B cell (primary cell): ENCODE data around the gene PIWIL4. TPM values are rescaled to one million over a fixed set of nuclear protein-coding genes. Genes with fewer than 3 reads are reported as not detected.

Source experiments
- ATAC-seq: fragments of 200-7000 bp; cut with Tn5 transposase; one replicate; pipeline ENCODE4 v1.10.0; 2021; ENCODE audit warnings: low read depth, mild to moderate bottlenecking, moderate number of reproducible peaks, moderate library complexity
- CTCF ChIA-PET: fragments of 350-600 bp; sonication (Branson Sonifier 250); formaldehyde crosslinking; loops from one replicate; lab custom pipeline; 2021; ENCODE audit warnings: antibody characterized with exemption, inconsistent platforms; lab: Charles Lee
- POLR2A ChIA-PET: fragments of 350-600 bp; sonication (Branson Sonifier 250); formaldehyde crosslinking; loops from one replicate; lab custom pipeline; 2021; ENCODE audit warnings: antibody characterized with exemption; lab: Charles Lee
- DNase-seq: peaks from one replicate; pipeline ENCODE4 v3.0.0; 2013
- H2AFZ ChIP-seq: 2 replicates; pipeline ENCODE4 v1.6.1; 2012; ENCODE audit warnings: mild to moderate bottlenecking, low read depth, low read length; ENCODE audit not compliant: insufficient read depth, poor library complexity, severe bottlenecking
- H3K27ac ChIP-seq, 2 donors: 1 replicate in 1 of 2; 2 replicates in 1 of 2; pipeline ENCODE4 v1.5.1; 2012 to 2013; ENCODE audit warnings: low read length in 2 of 2, mild to moderate bottlenecking in 2 of 2, moderate library complexity in 1 of 2
- H3K27me3 ChIP-seq, 4 experiments: fragments of 200-600 bp in 1 of 4; sonication (generic) in 1 of 4; replicated peaks in 1 of 4; 1 replicate in 2 of 4; 2 replicates in 2 of 4; pipeline versions ENCODE4 v1.6.1 to v1.7.0; 2013 to 2016; ENCODE audit warnings: low read length in 3 of 4, mild to moderate bottlenecking in 2 of 4, mixed read lengths in 1 of 4, moderate library complexity in 1 of 4; ENCODE audit not compliant: insufficient read depth in 4 of 4, control insufficient read depth in 3 of 4; ENCODE audit errors: control extremely low read depth in 1 of 4
- H3K36me3 ChIP-seq, 2 experiments: replicated peaks in 1 of 2; 1 replicate in 1 of 2; 2 replicates in 1 of 2; pipeline versions ENCODE4 v1.6.1 to v1.7.1; 2013; ENCODE audit warnings: low read length in 1 of 2; ENCODE audit not compliant: insufficient read depth in 2 of 2, control insufficient read depth in 1 of 2; ENCODE audit errors: control extremely low read depth in 1 of 2, extremely low read depth in 1 of 2
- H3K4me1 ChIP-seq, 2 donors: fragments of 200-600 bp in 1 of 2; sonication (generic) in 1 of 2; 1 replicate in 1 of 2; 2 replicates in 1 of 2; pipeline versions ENCODE4 v1.5.1 to v1.6.1; 2013 to 2017; ENCODE audit warnings: low read length in 2 of 2; ENCODE audit not compliant: control insufficient read depth in 2 of 2, insufficient read depth in 2 of 2
- H3K4me2 ChIP-seq: replicated peaks from 2 replicates; pipeline ENCODE3; 2012; ENCODE audit warnings: mild to moderate bottlenecking, low read depth, low read length; ENCODE audit not compliant: poor library complexity, severe bottlenecking
- H3K4me3 ChIP-seq, 5 experiments: fragments of 200-600 bp in 1 of 5; sonication (generic) in 1 of 5; 1 replicate in 3 of 5; 2 replicates in 2 of 5; pipeline versions ENCODE4 v1.5.1 to v1.7.0; 2011 to 2016; ENCODE audit warnings: low read length in 4 of 5, mild to moderate bottlenecking in 4 of 5, low read depth in 2 of 5, control low read depth in 1 of 5, moderate library complexity in 1 of 5; ENCODE audit not compliant: insufficient read depth in 1 of 5; ENCODE audit errors: control extremely low read depth in 1 of 5, extremely low read depth in 1 of 5
- H3K79me2 ChIP-seq: fragments of 200-600 bp; sonication (generic); one replicate; pipeline ENCODE4 v1.6.0; 2016; ENCODE audit warnings: low read length; ENCODE audit not compliant: control insufficient read depth, insufficient read depth
- H3K9ac ChIP-seq: fragments of 200-600 bp; sonication (generic); 2 replicates; pipeline ENCODE4 v1.6.1; 2017; ENCODE audit warnings: mild to moderate bottlenecking, low read length, moderate library complexity
- H3K9me3 ChIP-seq, 3 donors: one replicate each; pipeline versions ENCODE4 v1.6.1 to v1.7.1; 2013; ENCODE audit warnings: low read length in 2 of 3; ENCODE audit not compliant: control insufficient read depth in 2 of 3, insufficient read depth in 1 of 3; ENCODE audit errors: control extremely low read depth in 1 of 3
- H4K20me1 ChIP-seq: 2 replicates; pipeline ENCODE4 v1.6.0; 2012; ENCODE audit warnings: mild to moderate bottlenecking, low read length; ENCODE audit not compliant: insufficient read depth, control insufficient read depth, poor library complexity, severe bottlenecking
- H3K27ac Mint-ChIP-seq: one replicate; pipeline ENCODE4 v1.8.0; 2021; ENCODE audit warnings: mixed read lengths
- H3K27me3 Mint-ChIP-seq: one replicate; pipeline ENCODE4 v1.8.0; 2021; ENCODE audit warnings: mixed read lengths
- H3K4me1 Mint-ChIP-seq: one replicate; pipeline ENCODE4 v1.8.0; 2021; ENCODE audit warnings: mixed read lengths
- H3K4me3 Mint-ChIP-seq: one replicate; pipeline ENCODE4 v1.8.0; 2021; ENCODE audit warnings: mixed read lengths
- H3K9me3 Mint-ChIP-seq: one replicate; pipeline ENCODE4 v1.8.0; 2022; ENCODE audit warnings: mixed read lengths; ENCODE audit not compliant: insufficient read depth
- CTCF ChIP-seq: fragments of 200-600 bp; IDR thresholded peaks from one replicate; pipeline ENCODE4 v1.8.0; 2022; ENCODE audit warnings: antibody characterized with exemption, mild to moderate bottlenecking
- EZH2 ChIP-seq: IDR thresholded peaks from 2 replicates; pipeline ENCODE4 v1.6.1; 2012; ENCODE audit warnings: borderline replicate concordance, low read depth, mild to moderate bottlenecking, moderate library complexity, low read length; ENCODE audit not compliant: insufficient read depth, poor library complexity, severe bottlenecking
- WGBS: methylation state at CpG from one replicate; pipeline ENCODE4 v1.1.5; 2013; ENCODE audit warnings: missing lambda C conversion rate; ENCODE audit not compliant: insufficient coverage; 5-methylcytosine and 5-hydroxymethylcytosine counted together
- intact Hi-C: fragments of 100-400 bp; cut with micrococcal nuclease; formaldehyde crosslinking; loops from one replicate; pipeline ENCODE4 v1.10.0; 2022
- polyA plus RNA-seq: library from polyadenylated mRNA; depleted of rRNA; stranded (reverse); fragments of >200 nt; gene quantifications from 2 replicates; pipeline ENCODE4 v1.2.3, GENCODE V29; 2012
- total RNA-seq, 2 donors: library from RNA; stranded (reverse); fragments of 120-200 nt in 1 of 2; gene quantifications; 1 replicate in 1 of 2; 2 replicates in 1 of 2; pipeline versions ENCODE4 v1.2.3 to v1.2.4, GENCODE V29; 2013 to 2022

The PIWIL4 gene
- total and polyA plus RNA-seq, 2 donors (not counting 1 experiment from before 2014, with no cell fraction given): 0.67 to 1.4 TPM

- TF ChIP-seq CTCF: no peak
- TF ChIP-seq EZH2: no peak
- H3K27me3 ChIP-seq: no peaks in the 10 kb centered on the region
- H3K4me3 ChIP-seq: no peak overlapping the region
- Mint-ChIP-seq H3K27ac (no peak overlapping the region), H3K9me3 (no peaks in the 10 kb centered on the region), H3K4me3 (no peak overlapping the region), H3K4me1 (peaks cover 9% of the 10 kb centered on the region), H3K27me3 (no peaks in the 10 kb centered on the region)
- H3K4me2 ChIP-seq: no peak overlapping the region
- ATAC-seq: no peak
- H3K79me2 ChIP-seq: no peaks in the 10 kb centered on the region
- DNase-seq: no peak
- H3K4me1 ChIP-seq: peaks cover 0 to 3% of the 10 kb centered on the region in 2 donors
- POLR2A ChIA-PET: no interaction called here
- no peak overlapping the region for H2AFZ ChIP-seq
- no peaks in the 10 kb centered on the region for H3K36me3 ChIP-seq
- H4K20me1 ChIP-seq: no peaks in the 10 kb centered on the region
- CTCF ChIA-PET: no interaction called here
- intact Hi-C loops: no loop called here
- no peaks in the 10 kb centered on the region for H3K9me3 ChIP-seq
- no CpG with 5 or more reads among the region's 2 CpGs for WGBS
- H3K9ac ChIP-seq: no peak overlapping the region
- no peak overlapping the region for H3K27ac ChIP-seq
Measured at GRCh38 chr11:94593030-94593429, 25.9 kb downstream of the PIWIL4 start.

GRCh38 chr11:94595076-94595475 lies 27.9 kb downstream of the PIWIL4 start:
- no peak overlapping the region for H3K4me3 ChIP-seq
- intact Hi-C loops: no loop called here
- H3K27ac ChIP-seq: no peak overlapping the region
- no peaks in the 10 kb centered on the region for H4K20me1 ChIP-seq
- H3K4me3 Mint-ChIP-seq: no peak overlapping the region
- no peaks in the 10 kb centered on the region for H3K9me3 Mint-ChIP-seq
- DNase-seq: no peak
- peaks cover 0 to 3% of the 10 kb centered on the region in 2 donors for H3K4me1 ChIP-seq
- H3K79me2 ChIP-seq: no peaks in the 10 kb centered on the region
- TF ChIP-seq EZH2: no peak
- TF ChIP-seq CTCF: no peak
- no peaks in the 10 kb centered on the region for H3K27me3 ChIP-seq
- POLR2A ChIA-PET: no interaction called here
- H3K4me1 Mint-ChIP-seq: peaks cover 9% of the 10 kb centered on the region
- no peak overlapping the region for H3K4me2 ChIP-seq
- CTCF ChIA-PET: no interaction called here
- no peaks in the 10 kb centered on the region for H3K27me3 Mint-ChIP-seq
- no peak overlapping the region for H3K27ac Mint-ChIP-seq
- H3K9ac ChIP-seq: no peak overlapping the region
- no peaks in the 10 kb centered on the region for H3K36me3 ChIP-seq
- no peaks in the 10 kb centered on the region for H3K9me3 ChIP-seq
- ATAC-seq: no peak
- H2AFZ ChIP-seq: no peak overlapping the region
- WGBS: 47% methylated on average over 5 of the region's 6 CpGs
